ENCODE data around the gene SDK1. TPM values are rescaled to one million over a fixed set of nuclear protein-coding genes. Genes with fewer than 3 reads are reported as not detected.

The SDK1 gene
- total RNA-seq, 2 donors from 2014 or later, result 4.8 to 13.2 TPM

GRCh38 chr7:3412871-3413270 is 111.8 kb downstream of the SDK1 start:
- Histone ChIP-seq H3K27me3 (replicated peaks; ENCODE audit: insufficient read depth) (no peaks in the 10 kb centered on the region), H3K4me3 (no peak overlapping the region), H3K36me3 (no peaks in the 10 kb centered on the region), H3K9me3 (no peaks in the 10 kb centered on the region), H3K27ac (no peak overlapping the region), H3K4me1 (replicated peaks) (no peaks in the 10 kb centered on the region)
- intact Hi-C loops (cut with DNase I), result no loop called here
- 85% methylated on average over 2 of the region's 2 CpGs for WGBS
- DNase-seq (ENCODE audit: low spot score), result no peak
- no peak for TF ChIP-seq POLR2A (IDR thresholded peaks at IDR 0.05)
- TF ChIP-seq POLR2AphosphoS5 (IDR thresholded peaks at IDR 0.05), result no peak
- no peak for TF ChIP-seq CTCF (IDR thresholded peaks at IDR 0.05)

DNA sequence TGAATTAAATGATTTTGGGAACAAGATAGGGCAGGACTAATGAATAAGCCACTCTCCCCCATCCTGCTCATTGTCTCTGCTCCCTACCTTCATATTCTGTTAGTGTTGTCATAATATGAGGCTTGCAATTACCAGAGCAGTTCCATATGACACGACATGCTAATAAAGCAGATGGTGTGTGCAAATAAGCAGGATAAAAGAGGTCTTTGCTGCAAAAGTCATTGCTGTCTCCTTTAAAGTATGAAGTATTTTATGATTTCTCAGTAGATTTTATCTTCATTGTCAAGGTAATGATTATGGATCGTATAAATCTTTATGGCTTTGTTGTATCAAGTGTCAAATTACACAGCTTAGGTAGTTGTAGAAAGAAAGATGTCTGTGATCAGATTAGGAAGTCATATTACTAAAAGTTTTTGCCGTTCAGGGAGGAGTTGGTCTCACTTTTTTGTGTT is 114.8 kb downstream of the SDK1 start:
- Histone ChIP-seq H3K9me3 (no peaks in the 10 kb centered on the region), H3K4me3 (no peak overlapping the region), H3K4me1 (replicated peaks) (no peaks in the 10 kb centered on the region), H3K27ac (no peak overlapping the region), H3K36me3 (no peaks in the 10 kb centered on the region), H3K27me3 (replicated peaks; ENCODE audit: insufficient read depth) (no peaks in the 10 kb centered on the region)
- no peak for TF ChIP-seq POLR2A (IDR thresholded peaks at IDR 0.05)
- no peak for TF ChIP-seq CTCF (IDR thresholded peaks at IDR 0.05)
- TF ChIP-seq POLR2AphosphoS5 (IDR thresholded peaks at IDR 0.05), result no peak
- WGBS, result 13% methylated on average over 3 of the region's 3 CpGs
- no peak for DNase-seq (ENCODE audit: low spot score)
- intact Hi-C loops (cut with DNase I), result no loop called here

GRCh38 chr7:3416453-3416852 is 115.4 kb downstream of the SDK1 start:
- no peaks in the 10 kb centered on the region for H3K4me1 ChIP-seq (replicated peaks)
- no peaks in the 10 kb centered on the region for H3K36me3 ChIP-seq
- H3K9me3 ChIP-seq, result no peaks in the 10 kb centered on the region
- intact Hi-C loops (cut with DNase I), result no loop called here
- H3K27ac ChIP-seq, result no peak overlapping the region
- TF ChIP-seq POLR2AphosphoS5 (IDR thresholded peaks at IDR 0.05) (no peak), POLR2A (IDR thresholded peaks at IDR 0.05) (no peak), CTCF (IDR thresholded peaks at IDR 0.05) (no peak)
- WGBS, result 50% methylated on average over 4 of the region's 4 CpGs
- no peak overlapping the region for H3K4me3 ChIP-seq
- DNase-seq (ENCODE audit: low spot score), result no peak
- H3K27me3 ChIP-seq (replicated peaks; ENCODE audit: insufficient read depth), result no peaks in the 10 kb centered on the region

GRCh38 chr7:3425087-3425486 is 124.0 kb downstream of the SDK1 start:
- no peaks in the 10 kb centered on the region for H3K27me3 ChIP-seq (replicated peaks; ENCODE audit: insufficient read depth)
- H3K36me3 ChIP-seq, result no peaks in the 10 kb centered on the region
- no peak overlapping the region for H3K4me3 ChIP-seq
- H3K9me3 ChIP-seq, result no peaks in the 10 kb centered on the region
- intact Hi-C loops (cut with DNase I), result no loop called here
- TF ChIP-seq POLR2AphosphoS5 (IDR thresholded peaks at IDR 0.05) (no peak), CTCF (IDR thresholded peaks at IDR 0.05) (no peak), POLR2A (IDR thresholded peaks at IDR 0.05) (no peak)
- H3K27ac ChIP-seq, result no peak overlapping the region
- no peaks in the 10 kb centered on the region for H3K4me1 ChIP-seq (replicated peaks)
- no peak for DNase-seq (ENCODE audit: low spot score)

- Histone ChIP-seq H3K4me1 (replicated peaks) (no peaks in the 10 kb centered on the region), H3K36me3 (no peaks in the 10 kb centered on the region), H3K27ac (no peak overlapping the region), H3K27me3 (replicated peaks; ENCODE audit: insufficient read depth) (no peaks in the 10 kb centered on the region), H3K4me3 (no peak overlapping the region), H3K9me3 (no peaks in the 10 kb centered on the region)
- 50% methylated on average over 4 of the region's 4 CpGs for WGBS
- no peak for DNase-seq (ENCODE audit: low spot score)
- intact Hi-C loops (cut with DNase I), result no loop called here
- no peak for TF ChIP-seq POLR2AphosphoS5 (IDR thresholded peaks at IDR 0.05)
- TF ChIP-seq POLR2A (IDR thresholded peaks at IDR 0.05), result no peak
- TF ChIP-seq CTCF (IDR thresholded peaks at IDR 0.05), result no peak
These were observed 125.0 kb downstream of the SDK1 start for GRCh38 chr7:3426064-3426463.
